Measurements from ENCODE around the gene OR56B1.
"Not testable (repeated sequence)": the region's sequence is repeated elsewhere in the genome, so short reads cannot be mapped to it uniquely, and the experiment has no call there.

The OR56B1 gene

GRCh38 chr11:5736396-5736795, at the start of gene OR56B1:
OR56B1 (plus strand) TSS chr11:5736448; CDS start chr11:5736517, 69 bp downstream.
- no peak for DNase-seq

GRCh38 chr11:5688482-5688881, 47.8 kb upstream of the OR56B1 start:
- DNase-seq, result no peak

GRCh38 chr11:5689551-5689983, 46.7 kb upstream of the OR56B1 start, which contains the start of gene TRIM22:
TRIM22 (plus strand) TSS chr11:5689790; CDS start chr11:5696233, 6,443 bp downstream.
- DNase-seq, result no peak

- no peak for DNase-seq
These were observed 46.0 kb upstream of the OR56B1 start for GRCh38 chr11:5690216-5690615.

- DNase-seq, result no peak
These were observed 45.5 kb upstream of the OR56B1 start for GRCh38 chr11:5690736-5691135.

- not testable (repeated sequence) for DNase-seq
These were observed 44.8 kb upstream of the OR56B1 start for GRCh38 chr11:5691238-5691963.

- DNase-seq, result no peak
These were observed 44.3 kb upstream of the OR56B1 start for GRCh38 chr11:5691964-5692361.

GRCh38 chr11:5694642-5695041, 41.6 kb upstream of the OR56B1 start:
- no peak for DNase-seq

- DNase-seq, result no peak
These were observed 40.7 kb upstream of the OR56B1 start for GRCh38 chr11:5695580-5695979.

GRCh38 chr11:5696210-5696609, 40.0 kb upstream of the OR56B1 start:
- no peak for DNase-seq

- no peak for DNase-seq
These were observed 38.0 kb upstream of the OR56B1 start for GRCh38 chr11:5698281-5698680.

GRCh38 chr11:5700421-5701054, 35.7 kb upstream of the OR56B1 start:
- no peak for DNase-seq

- DNase-seq, result no peak
These were observed 35.1 kb upstream of the OR56B1 start for GRCh38 chr11:5701055-5701577.

GRCh38 chr11:5703741-5704536, 32.3 kb upstream of the OR56B1 start:
- no peak for DNase-seq

GRCh38 chr11:5705688-5706087, 30.6 kb upstream of the OR56B1 start:
- no peak for DNase-seq

- DNase-seq, result no peak
These were observed 23.7 kb upstream of the OR56B1 start for GRCh38 chr11:5712507-5712906.

GRCh38 chr11:5713695-5714094, 22.6 kb upstream of the OR56B1 start:
- no peak for DNase-seq

- not testable (repeated sequence) for DNase-seq
These were observed 19.7 kb upstream of the OR56B1 start for GRCh38 chr11:5716518-5716917.

- DNase-seq, result no peak
These were observed 16.3 kb upstream of the OR56B1 start for GRCh38 chr11:5719703-5720495.

- no peak for DNase-seq
These were observed 13.6 kb upstream of the OR56B1 start for GRCh38 chr11:5722622-5723021.

GRCh38 chr11:5726351-5726750, 9.9 kb upstream of the OR56B1 start:
- DNase-seq, result no peak

GRCh38 chr11:5727691-5728090, 8.6 kb upstream of the OR56B1 start:
- DNase-seq, result no peak

- DNase-seq, result no peak
These were observed 843 bp downstream of the OR56B1 start for GRCh38 chr11:5737091-5737490.

Data from DMS79 (cell line).